Breast epithelium (tissue), 3 donors: ENCODE measurements around the gene ZNF234.

Source experiments
- POLR2A ChIP-seq: fragments of 450-650 bp; IDR thresholded peaks from one replicate; pipeline ENCODE4 v1.6.1; 2016; ENCODE audit warnings: antibody characterized with exemption, mild to moderate bottlenecking, moderate library complexity
- POLR2AphosphoS5 ChIP-seq, 3 donors: sonication (generic); formaldehyde crosslinking; IDR thresholded peaks; one replicate each; pipeline ENCODE4 v1.6.1; 2017; ENCODE audit warnings: antibody characterized with exemption in 3 of 3
- TF ChIP-seq, protein P1 (sequence below), 3 donors: fragments of 450-650 bp; IDR thresholded peaks; one replicate each; pipeline ENCODE4 v1.5.1; 2016 to 2017; ENCODE audit warnings: antibody characterized with exemption in 3 of 3, mild to moderate bottlenecking in 3 of 3, moderate library complexity in 3 of 3

DNA sequence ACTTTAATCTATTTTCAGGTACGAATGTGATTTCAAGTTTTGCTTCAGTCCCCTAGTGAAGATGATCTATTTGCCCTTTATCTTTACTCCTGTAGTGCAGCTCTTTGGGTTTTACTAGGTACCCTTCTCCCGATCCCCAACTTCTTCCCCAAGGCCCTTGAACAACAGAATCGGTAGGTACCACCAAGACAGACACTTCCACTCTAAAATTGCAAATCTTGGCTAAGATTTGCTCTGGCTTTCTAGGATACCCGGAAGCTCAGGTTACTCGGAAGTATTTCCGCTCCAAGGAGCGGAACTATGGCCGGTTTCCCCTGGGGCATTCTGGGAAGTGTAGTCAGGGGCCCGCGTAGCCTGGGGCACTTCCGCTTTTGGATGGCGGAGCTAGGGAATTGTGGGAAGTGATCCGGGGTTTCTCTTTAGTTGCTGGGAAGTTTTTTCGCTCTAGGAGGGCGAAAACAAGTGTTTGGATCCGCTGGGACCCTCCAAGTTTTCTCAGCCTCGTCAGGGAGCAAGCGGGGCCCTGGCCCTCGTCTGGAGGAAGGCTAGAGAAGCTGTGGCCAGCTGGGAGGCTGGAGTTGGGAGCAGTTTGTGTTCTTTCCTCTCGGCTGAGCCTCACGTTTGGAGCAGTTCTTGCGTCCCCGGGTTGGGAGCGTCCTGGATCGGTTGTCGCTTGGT is 65.9 kb downstream of the ZNF234 start:
- TF ChIP-seq, protein P1, sequence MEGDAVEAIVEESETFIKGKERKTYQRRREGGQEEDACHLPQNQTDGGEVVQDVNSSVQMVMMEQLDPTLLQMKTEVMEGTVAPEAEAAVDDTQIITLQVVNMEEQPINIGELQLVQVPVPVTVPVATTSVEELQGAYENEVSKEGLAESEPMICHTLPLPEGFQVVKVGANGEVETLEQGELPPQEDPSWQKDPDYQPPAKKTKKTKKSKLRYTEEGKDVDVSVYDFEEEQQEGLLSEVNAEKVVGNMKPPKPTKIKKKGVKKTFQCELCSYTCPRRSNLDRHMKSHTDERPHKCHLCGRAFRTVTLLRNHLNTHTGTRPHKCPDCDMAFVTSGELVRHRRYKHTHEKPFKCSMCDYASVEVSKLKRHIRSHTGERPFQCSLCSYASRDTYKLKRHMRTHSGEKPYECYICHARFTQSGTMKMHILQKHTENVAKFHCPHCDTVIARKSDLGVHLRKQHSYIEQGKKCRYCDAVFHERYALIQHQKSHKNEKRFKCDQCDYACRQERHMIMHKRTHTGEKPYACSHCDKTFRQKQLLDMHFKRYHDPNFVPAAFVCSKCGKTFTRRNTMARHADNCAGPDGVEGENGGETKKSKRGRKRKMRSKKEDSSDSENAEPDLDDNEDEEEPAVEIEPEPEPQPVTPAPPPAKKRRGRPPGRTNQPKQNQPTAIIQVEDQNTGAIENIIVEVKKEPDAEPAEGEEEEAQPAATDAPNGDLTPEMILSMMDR (IDR thresholded peaks at IDR 0.05) = no peak
- no peak for TF ChIP-seq POLR2A
- peak; percentile 34 to 74 (median 52) for TF ChIP-seq POLR2AphosphoS5 (IDR thresholded peaks at IDR 0.05)
